ENCODE results near the gene TEX101. TPM values are rescaled to one million over a fixed set of nuclear protein-coding genes. Genes with fewer than 3 reads are reported as not detected.

TEX101 gene
- total RNA-seq, 4 donors from 2014 or later, result 0.81 TPM; not detected in 3

GRCh38 chr19:43455321-43456113 lies 40.8 kb downstream of the TEX101 start:
- H3K27ac ChIP-seq, result no peak overlapping the region
- H3K36me3 ChIP-seq, result no peaks in the 10 kb centered on the region
- no peaks in the 10 kb centered on the region for H3K27me3 ChIP-seq
- TF ChIP-seq POLR2A (IDR thresholded peaks at IDR 0.05) (no peak), CTCF (IDR thresholded peaks at IDR 0.05) (no peak)
- no peaks in the 10 kb centered on the region for H3K9me3 ChIP-seq
- H3K4me3 ChIP-seq (replicated peaks in 1 of 3), result no peak overlapping the region
- WGBS, 2 donors, result 47 to 48% methylated on average over 10 of the region's 10 CpGs
- no peaks in the 10 kb centered on the region for H3K4me1 ChIP-seq
- intact Hi-C loops (cut with DNase I), result no loop called here
- no peak for DNase-seq

GRCh38 chr19:43457809-43458208 lies 43.1 kb downstream of the TEX101 start:
- no peak overlapping the region for H3K27ac ChIP-seq
- H3K4me1 ChIP-seq, result no peaks in the 10 kb centered on the region
- H3K27me3 ChIP-seq, result no peaks in the 10 kb centered on the region
- no peaks in the 10 kb centered on the region for H3K9me3 ChIP-seq
- 82 to 84% methylated on average over 4 of the region's 4 CpGs for WGBS, 2 donors
- H3K4me3 ChIP-seq (replicated peaks in 1 of 3), result no peak overlapping the region
- DNase-seq, result no peak
- TF ChIP-seq CTCF (IDR thresholded peaks at IDR 0.05) (no peak), POLR2A (IDR thresholded peaks at IDR 0.05) (no peak)
- H3K36me3 ChIP-seq, result no peaks in the 10 kb centered on the region
- intact Hi-C loops (cut with DNase I), result no loop called here

- no peak for TF ChIP-seq CTCF (IDR thresholded peaks at IDR 0.05)
- TF ChIP-seq POLR2A (IDR thresholded peaks at IDR 0.05), result no peak
- Histone ChIP-seq H3K27ac (no peak overlapping the region), H3K4me1 (peaks cover 0 to 5% of the 10 kb centered on the region in 2 donors), H3K9me3 (no peaks in the 10 kb centered on the region), H3K4me3 (replicated peaks in 1 of 3) (no peak overlapping the region), H3K36me3 (no peaks in the 10 kb centered on the region), H3K27me3 (no peaks in the 10 kb centered on the region)
- intact Hi-C loops (cut with DNase I), result loop anchor here (5.0 kb wide), 1 partner anchor 42 kb away; the partner anchor contains the start of gene PHLDB3
- no peak for DNase-seq
- 76 to 88% methylated on average over 15 to 16 of the region's 16 CpGs for WGBS, 2 donors
Measured at GRCh38 chr19:43460362-43461016, 45.8 kb downstream of the TEX101 start.

- peaks cover 0 to 5% of the 10 kb centered on the region in 2 donors for H3K4me1 ChIP-seq
- no peak for DNase-seq
- no peak overlapping the region for H3K4me3 ChIP-seq (replicated peaks in 1 of 3)
- no peak for TF ChIP-seq CTCF (IDR thresholded peaks at IDR 0.05)
- no peak for TF ChIP-seq POLR2A (IDR thresholded peaks at IDR 0.05)
- H3K27ac ChIP-seq, result no peak overlapping the region
- intact Hi-C loops (cut with DNase I), result loop anchor here (5.0 kb wide), 1 partner anchor 41 kb away; the partner anchor contains the start of gene PHLDB3
- H3K9me3 ChIP-seq, result no peaks in the 10 kb centered on the region
- H3K27me3 ChIP-seq, result no peaks in the 10 kb centered on the region
- H3K36me3 ChIP-seq, result no peaks in the 10 kb centered on the region
- WGBS, 2 donors, result 90 to 93% methylated on average over 11 of the region's 12 CpGs
Measured at GRCh38 chr19:43461303-43461702, 46.6 kb downstream of the TEX101 start.

GRCh38 chr19:43462383-43462782 lies 47.7 kb downstream of the TEX101 start:
- no peak overlapping the region for H3K27ac ChIP-seq
- no peak for DNase-seq
- no peak overlapping the region for H3K4me3 ChIP-seq (replicated peaks in 1 of 3)
- no peaks in the 10 kb centered on the region for H3K9me3 ChIP-seq
- 93% methylated on average over 7 of the region's 7 CpGs for WGBS, 2 donors
- no peaks in the 10 kb centered on the region for H3K27me3 ChIP-seq
- peaks cover 0 to 5% of the 10 kb centered on the region in 2 donors for H3K4me1 ChIP-seq
- intact Hi-C loops (cut with DNase I), result loop anchor here (5.0 kb wide), 1 partner anchor 40 kb away; the partner anchor contains the start of gene PHLDB3
- TF ChIP-seq POLR2A (IDR thresholded peaks at IDR 0.05), result no peak
- TF ChIP-seq CTCF (IDR thresholded peaks at IDR 0.05), result no peak
- no peaks in the 10 kb centered on the region for H3K36me3 ChIP-seq

Data from thyroid gland (tissue), 4 donors.